Measurements from ENCODE around the gene WDR59. TPM values are rescaled to one million over a fixed set of nuclear protein-coding genes. Genes with fewer than 3 reads are reported as not detected.

Gene WDR59
- polyA plus RNA-seq, 1 of the 3 experiments (the other 2 are of a cell fraction): 48.2 TPM

DNA sequence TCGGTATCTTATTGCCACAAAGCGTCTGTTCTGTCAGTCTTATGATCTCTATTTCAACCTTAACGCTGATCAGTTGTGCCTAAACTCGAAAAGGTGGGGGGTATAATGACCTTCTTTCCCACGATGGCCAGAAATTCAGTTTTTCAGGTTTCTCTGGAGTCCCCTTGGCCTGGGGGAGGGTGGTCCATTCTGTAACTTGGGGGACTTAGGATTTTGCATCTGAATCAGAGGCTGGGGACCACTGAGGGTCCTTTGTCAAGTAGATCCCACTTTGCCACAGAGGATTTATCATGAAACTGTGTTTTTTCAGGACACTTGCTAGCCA, 6.3 kb upstream of the WDR59 start:
- Histone ChIP-seq H3K36me3 (replicated peaks in 1 of 2; ENCODE audit: control insufficient read depth in 1 of 2, insufficient read depth in 2 of 2, low read length in 1 of 2) (no peaks in the 10 kb centered on the region), H3K4me3 (ENCODE audit: low read depth in 2 of 2, low read length in 1 of 2) (no peak overlapping the region), H3K27ac (ENCODE audit: low read depth in 2 of 2, low read length in 1 of 2) (no peak overlapping the region), H3K4me1 (ENCODE audit: control insufficient read depth in 1 of 2, insufficient read depth in 2 of 2, low read depth in 1 of 2, low read length in 1 of 2) (peaks cover 0 to 2% of the 10 kb centered on the region in 2 experiments; a peak in 1 of 4 replicates), H3K79me2 (ENCODE audit: insufficient read depth) (no peaks in the 10 kb centered on the region), H3K9me3 (no peaks in the 10 kb centered on the region), H3K9ac (no peak overlapping the region), H3F3A (replicated peaks; ENCODE audit: insufficient read depth) (no peaks in the 10 kb centered on the region), H3K4me2 (no peak overlapping the region), H2AFZ (ENCODE audit: low read depth) (no peak overlapping the region), H4K20me1 (ENCODE audit: insufficient read depth) (no peaks in the 10 kb centered on the region), H3K27me3 (ENCODE audit: insufficient read depth) (no peaks in the 10 kb centered on the region), H3K9me2 (no peaks in the 10 kb centered on the region)
- no peak for DNase-seq
- POLR2A ChIA-PET: no interaction called here
- TF ChIP-seq, protein P1, sequence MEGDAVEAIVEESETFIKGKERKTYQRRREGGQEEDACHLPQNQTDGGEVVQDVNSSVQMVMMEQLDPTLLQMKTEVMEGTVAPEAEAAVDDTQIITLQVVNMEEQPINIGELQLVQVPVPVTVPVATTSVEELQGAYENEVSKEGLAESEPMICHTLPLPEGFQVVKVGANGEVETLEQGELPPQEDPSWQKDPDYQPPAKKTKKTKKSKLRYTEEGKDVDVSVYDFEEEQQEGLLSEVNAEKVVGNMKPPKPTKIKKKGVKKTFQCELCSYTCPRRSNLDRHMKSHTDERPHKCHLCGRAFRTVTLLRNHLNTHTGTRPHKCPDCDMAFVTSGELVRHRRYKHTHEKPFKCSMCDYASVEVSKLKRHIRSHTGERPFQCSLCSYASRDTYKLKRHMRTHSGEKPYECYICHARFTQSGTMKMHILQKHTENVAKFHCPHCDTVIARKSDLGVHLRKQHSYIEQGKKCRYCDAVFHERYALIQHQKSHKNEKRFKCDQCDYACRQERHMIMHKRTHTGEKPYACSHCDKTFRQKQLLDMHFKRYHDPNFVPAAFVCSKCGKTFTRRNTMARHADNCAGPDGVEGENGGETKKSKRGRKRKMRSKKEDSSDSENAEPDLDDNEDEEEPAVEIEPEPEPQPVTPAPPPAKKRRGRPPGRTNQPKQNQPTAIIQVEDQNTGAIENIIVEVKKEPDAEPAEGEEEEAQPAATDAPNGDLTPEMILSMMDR (IDR thresholded peaks at IDR 0.05): no peak
- no peak for TF ChIP-seq RAD21 (IDR thresholded peaks at IDR 0.05; ENCODE audit: low read length)
- TF ChIP-seq FOSL2 (IDR thresholded peaks at IDR 0.05; ENCODE audit: borderline replicate concordance, low read depth): no peak
- TF ChIP-seq SIN3A (IDR thresholded peaks at IDR 0.05; ENCODE audit: borderline replicate concordance, low read depth, low read length): no peak
- TF ChIP-seq, protein P2, sequence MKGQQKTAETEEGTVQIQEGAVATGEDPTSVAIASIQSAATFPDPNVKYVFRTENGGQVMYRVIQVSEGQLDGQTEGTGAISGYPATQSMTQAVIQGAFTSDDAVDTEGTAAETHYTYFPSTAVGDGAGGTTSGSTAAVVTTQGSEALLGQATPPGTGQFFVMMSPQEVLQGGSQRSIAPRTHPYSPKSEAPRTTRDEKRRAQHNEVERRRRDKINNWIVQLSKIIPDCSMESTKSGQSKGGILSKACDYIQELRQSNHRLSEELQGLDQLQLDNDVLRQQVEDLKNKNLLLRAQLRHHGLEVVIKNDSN (IDR thresholded peaks at IDR 0.05; ENCODE audit: borderline replicate concordance, low read depth): no peak
- TF ChIP-seq POLR2AphosphoS5 (IDR thresholded peaks at IDR 0.05; ENCODE audit: low read depth, low read length): no peak
- no peak for TF ChIP-seq RCOR1 (IDR thresholded peaks at IDR 0.05; ENCODE audit: low read length)
- TF ChIP-seq ELF1 (IDR thresholded peaks at IDR 0.05): no peak
- CTCF ChIA-PET: interaction anchor here (3.7 kb wide), 1 partner anchor 120 kb away, joined by 24 read pairs; no protein-coding TSS in a partner anchor
- 77% methylated on average over 5 of the region's 5 CpGs for WGBS (ENCODE audit: low lambda C conversion rate)

DNA sequence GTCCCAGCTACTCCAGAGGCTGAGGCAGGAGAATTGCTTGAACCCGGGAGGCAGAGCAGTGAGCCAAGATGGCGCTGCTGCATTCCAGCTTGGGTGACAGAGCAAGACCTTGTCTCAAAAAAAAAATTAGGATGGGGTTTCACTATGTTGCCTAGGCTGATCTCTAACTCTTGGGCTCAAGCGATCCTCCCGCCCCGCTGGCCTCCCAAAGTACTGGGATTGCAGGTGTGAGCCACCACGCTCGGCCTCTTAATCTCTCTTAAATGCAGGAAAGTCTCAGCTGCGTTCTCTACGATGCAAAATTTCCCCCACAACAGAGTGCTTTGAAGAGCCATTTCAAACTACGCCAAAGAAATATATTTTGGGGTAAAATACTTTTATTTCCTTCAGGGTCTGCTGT, 5.9 kb upstream of the WDR59 start:
- no peak overlapping the region for H3K27ac ChIP-seq (ENCODE audit: low read depth in 2 of 2, low read length in 1 of 2)
- DNase-seq: no peak
- CTCF ChIA-PET: interaction anchor here (3.7 kb wide), 1 partner anchor 120 kb away, joined by 24 read pairs; no protein-coding TSS in a partner anchor
- no peaks in the 10 kb centered on the region for H3K79me2 ChIP-seq (ENCODE audit: insufficient read depth)
- H3K9ac ChIP-seq: no peak overlapping the region
- H3K9me2 ChIP-seq: no peaks in the 10 kb centered on the region
- POLR2A ChIA-PET: no interaction called here
- H3F3A ChIP-seq (replicated peaks; ENCODE audit: insufficient read depth): no peaks in the 10 kb centered on the region
- H2AFZ ChIP-seq (ENCODE audit: low read depth): no peak overlapping the region
- H3K4me2 ChIP-seq: no peak overlapping the region
- peaks cover 0 to 2% of the 10 kb centered on the region in 2 experiments; a peak in 1 of 4 replicates for H3K4me1 ChIP-seq (ENCODE audit: control insufficient read depth in 1 of 2, insufficient read depth in 2 of 2, low read depth in 1 of 2, low read length in 1 of 2)
- no peaks in the 10 kb centered on the region for H3K9me3 ChIP-seq
- no peaks in the 10 kb centered on the region for H4K20me1 ChIP-seq (ENCODE audit: insufficient read depth)
- 95% methylated on average over 10 of the region's 10 CpGs for WGBS (ENCODE audit: low lambda C conversion rate)
- H3K27me3 ChIP-seq (ENCODE audit: insufficient read depth): no peaks in the 10 kb centered on the region
- no peaks in the 10 kb centered on the region for H3K36me3 ChIP-seq (replicated peaks in 1 of 2; ENCODE audit: control insufficient read depth in 1 of 2, insufficient read depth in 2 of 2, low read length in 1 of 2)
- no peak overlapping the region for H3K4me3 ChIP-seq (ENCODE audit: low read depth in 2 of 2, low read length in 1 of 2)
- TF ChIP-seq, protein P1 (IDR thresholded peaks at IDR 0.05): no peak
- TF ChIP-seq GATA2 (CRISPR knock-in tag; IDR thresholded peaks at IDR 0.05): no peak
- TF ChIP-seq, protein P3, sequence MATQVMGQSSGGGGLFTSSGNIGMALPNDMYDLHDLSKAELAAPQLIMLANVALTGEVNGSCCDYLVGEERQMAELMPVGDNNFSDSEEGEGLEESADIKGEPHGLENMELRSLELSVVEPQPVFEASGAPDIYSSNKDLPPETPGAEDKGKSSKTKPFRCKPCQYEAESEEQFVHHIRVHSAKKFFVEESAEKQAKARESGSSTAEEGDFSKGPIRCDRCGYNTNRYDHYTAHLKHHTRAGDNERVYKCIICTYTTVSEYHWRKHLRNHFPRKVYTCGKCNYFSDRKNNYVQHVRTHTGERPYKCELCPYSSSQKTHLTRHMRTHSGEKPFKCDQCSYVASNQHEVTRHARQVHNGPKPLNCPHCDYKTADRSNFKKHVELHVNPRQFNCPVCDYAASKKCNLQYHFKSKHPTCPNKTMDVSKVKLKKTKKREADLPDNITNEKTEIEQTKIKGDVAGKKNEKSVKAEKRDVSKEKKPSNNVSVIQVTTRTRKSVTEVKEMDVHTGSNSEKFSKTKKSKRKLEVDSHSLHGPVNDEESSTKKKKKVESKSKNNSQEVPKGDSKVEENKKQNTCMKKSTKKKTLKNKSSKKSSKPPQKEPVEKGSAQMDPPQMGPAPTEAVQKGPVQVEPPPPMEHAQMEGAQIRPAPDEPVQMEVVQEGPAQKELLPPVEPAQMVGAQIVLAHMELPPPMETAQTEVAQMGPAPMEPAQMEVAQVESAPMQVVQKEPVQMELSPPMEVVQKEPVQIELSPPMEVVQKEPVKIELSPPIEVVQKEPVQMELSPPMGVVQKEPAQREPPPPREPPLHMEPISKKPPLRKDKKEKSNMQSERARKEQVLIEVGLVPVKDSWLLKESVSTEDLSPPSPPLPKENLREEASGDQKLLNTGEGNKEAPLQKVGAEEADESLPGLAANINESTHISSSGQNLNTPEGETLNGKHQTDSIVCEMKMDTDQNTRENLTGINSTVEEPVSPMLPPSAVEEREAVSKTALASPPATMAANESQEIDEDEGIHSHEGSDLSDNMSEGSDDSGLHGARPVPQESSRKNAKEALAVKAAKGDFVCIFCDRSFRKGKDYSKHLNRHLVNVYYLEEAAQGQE (IDR thresholded peaks at IDR 0.05; ENCODE audit: low read depth, low read length): no peak
- no peak for TF ChIP-seq CHD2 (IDR thresholded peaks at IDR 0.05; ENCODE audit: low read length, partially characterized antibody)
- TF ChIP-seq, protein P4, sequence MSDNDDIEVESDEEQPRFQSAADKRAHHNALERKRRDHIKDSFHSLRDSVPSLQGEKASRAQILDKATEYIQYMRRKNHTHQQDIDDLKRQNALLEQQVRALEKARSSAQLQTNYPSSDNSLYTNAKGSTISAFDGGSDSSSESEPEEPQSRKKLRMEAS (IDR thresholded peaks at IDR 0.05; ENCODE audit: low read depth): no peak
- TF ChIP-seq ELF1 (IDR thresholded peaks at IDR 0.05): no peak
- no peak for TF ChIP-seq EP300 (IDR thresholded peaks at IDR 0.05; ENCODE audit: borderline replicate concordance in 1 of 2, low read depth in 1 of 2, low read length in 1 of 2)
- no peak for TF ChIP-seq RAD21 (IDR thresholded peaks at IDR 0.05; ENCODE audit: low read length)
- no peak for TF ChIP-seq SMC3 (IDR thresholded peaks at IDR 0.05; ENCODE audit: low read depth, low read length)
- TF ChIP-seq, protein P5, sequence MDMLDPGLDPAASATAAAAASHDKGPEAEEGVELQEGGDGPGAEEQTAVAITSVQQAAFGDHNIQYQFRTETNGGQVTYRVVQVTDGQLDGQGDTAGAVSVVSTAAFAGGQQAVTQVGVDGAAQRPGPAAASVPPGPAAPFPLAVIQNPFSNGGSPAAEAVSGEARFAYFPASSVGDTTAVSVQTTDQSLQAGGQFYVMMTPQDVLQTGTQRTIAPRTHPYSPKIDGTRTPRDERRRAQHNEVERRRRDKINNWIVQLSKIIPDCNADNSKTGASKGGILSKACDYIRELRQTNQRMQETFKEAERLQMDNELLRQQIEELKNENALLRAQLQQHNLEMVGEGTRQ (IDR thresholded peaks at IDR 0.05; ENCODE audit: borderline replicate concordance, low read depth, low read length): no peak
- no peak for TF ChIP-seq GABPA (IDR thresholded peaks at IDR 0.05; ENCODE audit: low read depth)
- TF ChIP-seq JUND (IDR thresholded peaks at IDR 0.05): no peak
- no peak for TF ChIP-seq MEF2A (IDR thresholded peaks at IDR 0.05; ENCODE audit: borderline replicate concordance, low read depth)
- no peak for TF ChIP-seq SIN3A (IDR thresholded peaks at IDR 0.05; ENCODE audit: borderline replicate concordance, low read depth, low read length)
